IMR-90 (cell line): ENCODE data around the gene PDE4B. TPM values are rescaled to one million over a fixed set of nuclear protein-coding genes. Genes with fewer than 3 reads are reported as not detected.
A peak's percentile ranks its signal among the peaks of the same experiment; 100 is the strongest.

Source experiments
- ATAC-seq: fragments of 200-7000 bp; cut with Tn5 transposase; 2 replicates; pipeline ENCODE4 v1.9.1; 2020; ENCODE audit warnings: low read depth, mild to moderate bottlenecking, moderate library complexity
- BruUV-seq: library from RNA; stranded (reverse); fragments of 400-500 nt; replicated peaks from 2 replicates; lab custom pipeline; 2021; lab: Mats Ljungman, UMichigan
- CTCF ChIA-PET: fragments of 300-600 bp; formaldehyde crosslinking; extraction: SDS; loops from one replicate; lab custom pipeline; 2021; ENCODE audit warnings: antibody characterized with exemption; lab: Yijun Ruan, JAX
- POLR2A ChIA-PET: fragments of 300-600 bp; sonication (Branson Sonifier 250); formaldehyde crosslinking; loops from one replicate; lab custom pipeline; 2022; ENCODE audit warnings: antibody characterized with exemption; ENCODE audit not compliant: unreplicated experiment; lab: Charles Lee
- DNase-seq: peaks from one replicate; pipeline ENCODE4 v3.0.0; 2013
- H2AFZ ChIP-seq: replicated peaks from 2 replicates; pipeline ENCODE3; 2013; ENCODE audit warnings: low read length, mild to moderate bottlenecking; ENCODE audit not compliant: poor library complexity
- H2AK5ac ChIP-seq: 2 replicates; pipeline ENCODE4 v1.6.1; 2013; ENCODE audit warnings: low read depth, low read length, inconsistent platforms
- H2AK9ac ChIP-seq: replicated peaks from 2 replicates; pipeline ENCODE3; 2013; ENCODE audit warnings: mild to moderate bottlenecking, low read depth, low read length, moderate library complexity; ENCODE audit not compliant: poor library complexity
- H2BK120ac ChIP-seq: 2 replicates; pipeline ENCODE4 v1.6.1; 2013; ENCODE audit warnings: low read depth, low read length, inconsistent platforms
- H2BK15ac ChIP-seq: 3 replicates; pipeline ENCODE4 v1.6.1; 2013; ENCODE audit warnings: low read depth, low read length, inconsistent platforms
- H2BK20ac ChIP-seq: 2 replicates; pipeline ENCODE4 v1.6.1; 2013; ENCODE audit warnings: low read depth, mild to moderate bottlenecking, inconsistent platforms, low read length, moderate library complexity
- H2BK5ac ChIP-seq: 2 replicates; pipeline ENCODE4 v1.6.1; 2013; ENCODE audit warnings: mild to moderate bottlenecking, low read depth, low read length, inconsistent platforms; ENCODE audit not compliant: poor library complexity, severe bottlenecking
- H3K14ac ChIP-seq: replicated peaks from 2 replicates; pipeline ENCODE4 v1.6.1; 2013; ENCODE audit warnings: low read depth, low read length, inconsistent platforms
- H3K18ac ChIP-seq: 2 replicates; pipeline ENCODE4 v1.6.1; 2013; ENCODE audit warnings: low read depth, low read length, control low read depth
- H3K23ac ChIP-seq: 2 replicates; pipeline ENCODE4 v1.6.1; 2013; ENCODE audit warnings: low read depth, low read length, inconsistent platforms
- H3K27ac ChIP-seq: 2 replicates; pipeline ENCODE4 v1.5.1; 2013; ENCODE audit warnings: mild to moderate bottlenecking, control low read depth, low read length; ENCODE audit not compliant: insufficient read depth
- H3K27me3 ChIP-seq: 2 replicates; pipeline ENCODE4 v1.6.1; 2013; ENCODE audit warnings: low read length; ENCODE audit not compliant: control insufficient read depth, insufficient read depth
- H3K36me3 ChIP-seq: 2 replicates; pipeline ENCODE4 v1.6.1; 2013; ENCODE audit warnings: low read length, mixed read lengths; ENCODE audit not compliant: control insufficient read depth, insufficient read depth
- H3K4ac ChIP-seq: 2 replicates; pipeline ENCODE4 v1.6.1; 2013; ENCODE audit warnings: low read depth, low read length, inconsistent platforms
- H3K4me1 ChIP-seq: 2 replicates; pipeline ENCODE4 v1.6.1; 2013; ENCODE audit warnings: low read length, mixed read lengths; ENCODE audit not compliant: control insufficient read depth, insufficient read depth
- H3K4me2 ChIP-seq: 2 replicates; pipeline ENCODE4 v1.6.1; 2013; ENCODE audit warnings: low read depth, mild to moderate bottlenecking, control low read depth, low read length, moderate library complexity
- H3K4me3 ChIP-seq: 2 replicates; pipeline ENCODE4 v1.5.1; 2013; ENCODE audit warnings: low read depth, mild to moderate bottlenecking, control low read depth, low read length, moderate library complexity; ENCODE audit not compliant: insufficient read depth
- H3K56ac ChIP-seq: 2 replicates; pipeline ENCODE4 v1.6.1; 2013; ENCODE audit warnings: low read length, inconsistent platforms; ENCODE audit not compliant: insufficient read depth; ENCODE audit errors: extremely low read depth
- H3K79me1 ChIP-seq, 2 experiments: 2 replicates each; pipeline ENCODE4 v1.6.1; 2013; ENCODE audit warnings: low read length in 2 of 2, inconsistent platforms in 1 of 2, low read depth in 1 of 2
- H3K9ac ChIP-seq: 2 replicates; pipeline ENCODE4 v1.6.1; 2013; ENCODE audit warnings: low read depth, low read length, control low read depth
- H3K9me1 ChIP-seq: 2 replicates; pipeline ENCODE4 v1.6.1; 2013; ENCODE audit warnings: low read length, inconsistent platforms; ENCODE audit not compliant: insufficient read depth
- H3K9me3 ChIP-seq: 2 replicates; pipeline ENCODE4 v1.6.1; 2013; ENCODE audit warnings: low read length; ENCODE audit not compliant: control insufficient read depth, insufficient read depth
- H4K20me1 ChIP-seq: 2 replicates; pipeline ENCODE4 v1.6.1; 2013; ENCODE audit warnings: low read length, inconsistent platforms; ENCODE audit not compliant: insufficient read depth
- H4K5ac ChIP-seq: 2 replicates; pipeline ENCODE4 v1.6.1; 2013; ENCODE audit warnings: mild to moderate bottlenecking, low read depth, low read length, control low read depth
- H4K8ac ChIP-seq, 2 experiments: 2 replicates each; pipeline ENCODE4 v1.6.1; 2013; ENCODE audit warnings: low read depth in 2 of 2, low read length in 2 of 2, control low read depth in 1 of 2, inconsistent platforms in 1 of 2
- H4K91ac ChIP-seq: 2 replicates; pipeline ENCODE4 v1.6.1; 2013; ENCODE audit warnings: low read depth, low read length, inconsistent platforms; ENCODE audit not compliant: insufficient read depth
- CEBPB ChIP-seq: IDR thresholded peaks from 2 replicates; pipeline ENCODE4 v1.6.1; 2012; ENCODE audit warnings: low read depth, low read length, improper control_type of control experiment
- FOS ChIP-seq: fragments of 150-350 bp; IDR thresholded peaks from 2 replicates; pipeline ENCODE4 v1.6.1; 2016; ENCODE audit warnings: low read depth, low read length
- RFX5 ChIP-seq: IDR thresholded peaks from 2 replicates; pipeline ENCODE4 v1.8.0; 2012; ENCODE audit warnings: low read depth, mild to moderate bottlenecking, low read length, moderate library complexity
- USF2 ChIP-seq: fragments of 150-350 bp; IDR thresholded peaks from 2 replicates; pipeline ENCODE4 v1.6.1; 2017; ENCODE audit warnings: mild to moderate bottlenecking, antibody characterized with exemption, low read length, low read depth
- WGBS, 2 experiments: methylation state at CpG; one replicate each; pipeline versions ENCODE4 v1.1.5 to v1.1.7; 2013; ENCODE audit warnings: missing lambda C conversion rate in 2 of 2; ENCODE audit not compliant: insufficient read length in 1 of 2; ENCODE audit errors: extremely low coverage in 2 of 2; 5-methylcytosine and 5-hydroxymethylcytosine counted together
- dilution Hi-C: fragments of 300-500 bp; cut with HindIII; formaldehyde crosslinking; loops from one replicate; pipeline ENCODE4 v1.14.3; 2018; ENCODE audit warnings: low sequenced_read_pairs; ENCODE audit not compliant: unreplicated experiment
- in situ Hi-C: fragments of 300-500 bp; cut with MboI; formaldehyde crosslinking; loops from 3 replicates; pipeline ENCODE4 v1.14.3; 2019; ENCODE audit warnings: low sequenced_read_pairs, inconsistent platforms, mixed read lengths
- intact Hi-C: fragments of 100-400 bp; cut with micrococcal nuclease; formaldehyde crosslinking; loops from 2 replicates; pipeline ENCODE4 v1.10.0; 2022
- polyA plus RNA-seq, 3 experiments: library from polyadenylated mRNA; depleted of rRNA; stranded (reverse); fragments of >200 nt; gene quantifications; 2 replicates each; pipeline ENCODE4 v1.2.3, GENCODE V29; 2012; ENCODE audit warnings: low replicate concordance in 1 of 3
- total RNA-seq: library from RNA; depleted of rRNA; stranded (reverse); fragments of >200 nt; gene quantifications from 2 replicates; pipeline ENCODE4 v1.2.3, GENCODE V29; 2012

The PDE4B gene
- total and polyA plus RNA-seq, 2 of the 4 experiments (the other 2 are of a cell fraction), result 5.8 to 21.3 TPM

GRCh38 chr1:65825741-65826140 lies 33.0 kb downstream of the PDE4B start:
- Histone ChIP-seq H2AK5ac (no peak overlapping the region), H3K4ac (no peak overlapping the region; the same call in 1 of the 2 replicates), H2AFZ (no peak overlapping the region), H4K91ac (no peak overlapping the region), H3K4me1 (peaks cover 7% of the 10 kb centered on the region), H4K20me1 (no peaks in the 10 kb centered on the region), H3K36me3 (no peaks in the 10 kb centered on the region), H3K4me3 (no peak overlapping the region), H3K4me2 (no peak overlapping the region), H3K9ac (no peak overlapping the region), H3K56ac (no peak overlapping the region), H3K27me3 (no peaks in the 10 kb centered on the region), H3K9me3 (no peaks in the 10 kb centered on the region), H2BK15ac (no peak overlapping the region), H2BK120ac (peak overlapping the region; percentile 54; the same call in 1 of the 2 replicates), H3K14ac (no peak overlapping the region), H3K18ac (peak overlapping the region; percentile 34; the same call in 1 of the 2 replicates), H3K27ac (no peak overlapping the region), H2AK9ac (no peak overlapping the region), H3K79me1 (no peaks in the 10 kb centered on the region; a peak in 1 of 4 replicates), H4K8ac (no peak overlapping the region), H3K23ac (no peak overlapping the region), H4K5ac (no peak overlapping the region), H3K9me1 (peaks cover 2% of the 10 kb centered on the region; the same call in 1 of the 2 replicates), H2BK20ac (no peak overlapping the region), H2BK5ac (peak overlapping the region; percentile 74)
- ChIA-PET POLR2A (no interaction called here), CTCF (no interaction called here)
- intact Hi-C loops, result loop anchor here (10.0 kb wide), 1 partner anchor 619 kb away; no protein-coding TSS in a partner anchor
- in situ Hi-C loops, result no loop called here
- dilution Hi-C loops, result no loop called here
- DNase-seq, result peak; percentile 89
- no peak for TF ChIP-seq RFX5
- TF ChIP-seq FOS, result peak; percentile 63; the same call in 1 of the 2 replicates
- TF ChIP-seq CEBPB, result peak; percentile 83
- no peak for TF ChIP-seq USF2
- BruUV-seq, result no TSS peak
- no CpG with 5 or more reads among the region's 1 CpG for WGBS, 2 experiments
- ATAC-seq, result peak; percentile 34
